MM.1S (cell line): ENCODE measurements around the gene ZMIZ1.

Experiments used
- CTCF ChIP-seq: fragments of 300-600 bp; sonication (generic); IDR thresholded peaks from 2 replicates; pipeline ENCODE4 v1.5.1; 2016; ENCODE audit warnings: antibody characterized with exemption, low read length, mixed read lengths
- EZH2 ChIP-seq: fragments of 300-600 bp; sonication (generic); optimal IDR thresholded peaks from 2 replicates; pipeline ENCODE3; 2017; ENCODE audit warnings: low read depth, mild to moderate bottlenecking, antibody characterized with exemption, low read length, mixed read lengths

DNA sequence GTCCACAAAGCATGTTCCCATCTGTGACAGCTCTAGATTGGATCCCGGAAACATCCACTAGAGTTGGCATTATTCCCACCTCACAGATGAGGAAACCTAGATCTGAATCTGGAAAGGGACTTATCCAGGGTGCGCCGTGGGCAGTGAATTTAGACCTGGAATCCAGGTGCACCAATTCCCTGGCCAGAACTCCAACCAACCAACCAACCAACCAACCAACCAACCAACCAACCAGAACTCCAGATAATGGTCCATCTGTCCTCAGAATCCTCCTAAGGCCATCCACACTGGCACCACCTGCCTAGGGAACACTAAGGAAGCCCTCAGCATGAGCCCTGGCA is 42.0 kb upstream of the ZMIZ1 start:
- TF ChIP-seq CTCF, result no peak
- TF ChIP-seq EZH2, result no peak
